Measurements from ENCODE around the gene C13orf42.

- TF ChIP-seq, protein P1, sequence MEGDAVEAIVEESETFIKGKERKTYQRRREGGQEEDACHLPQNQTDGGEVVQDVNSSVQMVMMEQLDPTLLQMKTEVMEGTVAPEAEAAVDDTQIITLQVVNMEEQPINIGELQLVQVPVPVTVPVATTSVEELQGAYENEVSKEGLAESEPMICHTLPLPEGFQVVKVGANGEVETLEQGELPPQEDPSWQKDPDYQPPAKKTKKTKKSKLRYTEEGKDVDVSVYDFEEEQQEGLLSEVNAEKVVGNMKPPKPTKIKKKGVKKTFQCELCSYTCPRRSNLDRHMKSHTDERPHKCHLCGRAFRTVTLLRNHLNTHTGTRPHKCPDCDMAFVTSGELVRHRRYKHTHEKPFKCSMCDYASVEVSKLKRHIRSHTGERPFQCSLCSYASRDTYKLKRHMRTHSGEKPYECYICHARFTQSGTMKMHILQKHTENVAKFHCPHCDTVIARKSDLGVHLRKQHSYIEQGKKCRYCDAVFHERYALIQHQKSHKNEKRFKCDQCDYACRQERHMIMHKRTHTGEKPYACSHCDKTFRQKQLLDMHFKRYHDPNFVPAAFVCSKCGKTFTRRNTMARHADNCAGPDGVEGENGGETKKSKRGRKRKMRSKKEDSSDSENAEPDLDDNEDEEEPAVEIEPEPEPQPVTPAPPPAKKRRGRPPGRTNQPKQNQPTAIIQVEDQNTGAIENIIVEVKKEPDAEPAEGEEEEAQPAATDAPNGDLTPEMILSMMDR (IDR thresholded peaks at IDR 0.05): no peak
- TF ChIP-seq POLR2A (IDR thresholded peaks at IDR 0.05): no peak
Measured at GRCh38 chr13:51052581-51052980, 58.5 kb downstream of the C13orf42 start.
